Measurements from ENCODE around the gene UBD.
A peak's percentile ranks its signal among the peaks of the same experiment; 100 is the strongest.

Gene UBD

GRCh38 chr6:29559524-29560287 is at the start of gene UBD:
Gene UBD (minus strand): TSS chr6:29559732. CDS start chr6:29559701, 31 bp downstream.
- DNase-seq = no peak

GRCh38 chr6:29608131-29608530 is 48.6 kb upstream of the UBD start:
- no peak for DNase-seq

- no peak for DNase-seq
Measured at GRCh38 chr6:29603930-29604329, 44.4 kb upstream of the UBD start.

- DNase-seq = no peak
Measured at GRCh38 chr6:29603456-29603855, 43.9 kb upstream of the UBD start.

GRCh38 chr6:29602564-29603361 is 43.2 kb upstream of the UBD start:
- peak; percentile 12 for DNase-seq

GRCh38 chr6:29598172-29598747 is 38.7 kb upstream of the UBD start:
- no peak for DNase-seq

- no peak for DNase-seq
Measured at GRCh38 chr6:29597184-29597583, 37.7 kb upstream of the UBD start.

- no peak for DNase-seq
Measured at GRCh38 chr6:29596381-29596900, 36.9 kb upstream of the UBD start.

- DNase-seq = no peak
Measured at GRCh38 chr6:29593199-29593855, 33.8 kb upstream of the UBD start.

GRCh38 chr6:29591677-29592076 is 32.1 kb upstream of the UBD start:
- DNase-seq = no peak

GRCh38 chr6:29590218-29590808 is 30.8 kb upstream of the UBD start:
- no peak for DNase-seq

- DNase-seq = peak; percentile 68
Measured at GRCh38 chr6:29589423-29590048, 30.0 kb upstream of the UBD start.

GRCh38 chr6:29584821-29585220 is 25.3 kb upstream of the UBD start, which contains the start of gene OR2H2:
Gene OR2H2 (plus strand): TSS chr6:29585121. CDS start chr6:29587945, 2,824 bp downstream.
- no peak for DNase-seq

GRCh38 chr6:29577544-29577943 is 18.0 kb upstream of the UBD start:
- no peak for DNase-seq

GRCh38 chr6:29576056-29576455 is 16.5 kb upstream of the UBD start:
- no peak for DNase-seq

- no peak for DNase-seq
Measured at GRCh38 chr6:29567991-29568390, 8.5 kb upstream of the UBD start.

- DNase-seq = no peak
Measured at GRCh38 chr6:29567541-29567940, 8.0 kb upstream of the UBD start.

- no peak for DNase-seq
Measured at GRCh38 chr6:29566856-29567255, 7.3 kb upstream of the UBD start.

GRCh38 chr6:29564875-29565274 is 5.3 kb upstream of the UBD start:
- DNase-seq = no peak

GRCh38 chr6:29563435-29563965 is 4.0 kb upstream of the UBD start:
- no peak for DNase-seq

GRCh38 chr6:29561606-29562181 is 2.2 kb upstream of the UBD start:
- DNase-seq = no peak
